Fibroblast of lung (primary cell): ENCODE data around the gene NAP1L1. TPM values are rescaled to one million over a fixed set of nuclear protein-coding genes. Genes with fewer than 3 reads are reported as not detected.

ENCODE experiments used
- DNase-seq, 2 donors: peaks; one replicate each; pipeline versions ENCODE4 v3.0.0 to v3.0.0-alpha.2; 2010; ENCODE audit warnings: low read depth in 2 of 2
- H2AFZ ChIP-seq: 2 replicates; pipeline ENCODE4 v1.5.1; 2012; ENCODE audit warnings: low read length, control low read depth, inconsistent platforms
- H3K27ac ChIP-seq: 2 replicates; pipeline ENCODE4 v1.5.1; 2011; ENCODE audit warnings: low read length, control low read depth; ENCODE audit not compliant: insufficient read depth
- H3K27me3 ChIP-seq: 2 replicates; pipeline ENCODE4 v1.5.1; 2011; ENCODE audit warnings: mild to moderate bottlenecking, low read length; ENCODE audit not compliant: control insufficient read depth, insufficient read depth
- H3K36me3 ChIP-seq: 2 replicates; pipeline ENCODE4 v1.5.1; 2011; ENCODE audit warnings: low read length; ENCODE audit not compliant: control insufficient read depth, insufficient read depth
- H3K4me1 ChIP-seq: 2 replicates; pipeline ENCODE4 v1.5.1; 2011; ENCODE audit warnings: low read length; ENCODE audit not compliant: control insufficient read depth, insufficient read depth; ENCODE audit errors: extremely low read depth
- H3K4me2 ChIP-seq: 2 replicates; pipeline ENCODE4 v1.5.1; 2011; ENCODE audit warnings: low read length, control low read depth; ENCODE audit not compliant: insufficient read depth; ENCODE audit errors: extremely low read depth
- H3K4me3 ChIP-seq, 4 experiments: fragments of 200-600 bp in 1 of 4; sonication (generic) in 1 of 4; replicated peaks in 1 of 4; 2 replicates each; pipeline ENCODE4 v1.5.1; 2011 to 2016; ENCODE audit warnings: low read length in 4 of 4, low read depth in 3 of 4, mild to moderate bottlenecking in 3 of 4, control low read depth in 2 of 4, inconsistent platforms in 1 of 4, mixed read lengths in 1 of 4; ENCODE audit not compliant: insufficient read depth in 1 of 4; ENCODE audit errors: control extremely low read depth in 1 of 4
- H3K79me2 ChIP-seq: 2 replicates; pipeline ENCODE4 v1.5.1; 2012; ENCODE audit warnings: mild to moderate bottlenecking, low read length, inconsistent platforms; ENCODE audit not compliant: control insufficient read depth, insufficient read depth
- H3K9ac ChIP-seq: 2 replicates; pipeline ENCODE4 v1.5.1; 2011; ENCODE audit warnings: mild to moderate bottlenecking, low read length, control low read depth; ENCODE audit not compliant: insufficient read depth
- H3K9me3 ChIP-seq: 2 replicates; pipeline ENCODE4 v1.5.1; 2012; ENCODE audit warnings: low read depth, low read length; ENCODE audit not compliant: control insufficient read depth, insufficient read depth
- H4K20me1 ChIP-seq: 2 replicates; pipeline ENCODE4 v1.5.1; 2011; ENCODE audit warnings: low read length; ENCODE audit not compliant: control insufficient read depth, insufficient read depth; ENCODE audit errors: extremely low read depth
- CTCF ChIP-seq, 2 donors: IDR thresholded peaks in 1 of 2; conservative IDR thresholded peaks in 1 of 2; 1 replicate in 1 of 2; 2 replicates in 1 of 2; pipeline ENCODE4 v1.5.1; 2011 to 2012; ENCODE audit warnings: low read length in 2 of 2, control low read depth in 1 of 2, inconsistent platforms in 1 of 2, low read depth in 1 of 2, mild to moderate bottlenecking in 1 of 2
- EZH2 ChIP-seq: IDR thresholded peaks from 2 replicates; pipeline ENCODE4 v1.5.1; 2012; ENCODE audit warnings: low read length, control low read depth, mild to moderate bottlenecking; ENCODE audit errors: missing control alignments
- polyA plus RNA-seq, 2 donors: library from polyadenylated mRNA; depleted of rRNA in 1 of 2; stranded (reverse) in 1 of 2; unstranded in 1 of 2; fragments of >200 nt; gene quantifications; 2 replicates each; pipeline ENCODE4 v1.2.1, GENCODE V29; 2011 to 2012; ENCODE audit warnings: missing spikeins in 1 of 2
- total RNA-seq: library from RNA; depleted of rRNA; stranded (reverse); fragments of >200 nt; gene quantifications from 2 replicates; pipeline ENCODE4 v1.2.1, GENCODE V29; 2014

NAP1L1 gene
- total and polyA plus RNA-seq, 2 donors (not counting 1 experiment from before 2014, with no cell fraction given), result 275 to 695 TPM

GRCh38 chr12:76041406-76041805 lies 43.1 kb downstream of the NAP1L1 start:
- no peak overlapping the region for H3K4me2 ChIP-seq
- H3K4me1 ChIP-seq, result peaks cover 6% of the 10 kb centered on the region
- H3K27ac ChIP-seq, result no peak overlapping the region
- H2AFZ ChIP-seq, result no peak overlapping the region
- no peak for DNase-seq
- H4K20me1 ChIP-seq, result no peaks in the 10 kb centered on the region
- H3K27me3 ChIP-seq, result no peaks in the 10 kb centered on the region
- H3K9me3 ChIP-seq, result no peaks in the 10 kb centered on the region
- no peak overlapping the region for H3K9ac ChIP-seq
- peaks cover 7% of the 10 kb centered on the region for H3K36me3 ChIP-seq
- H3K79me2 ChIP-seq, result no peaks in the 10 kb centered on the region
- no peak for TF ChIP-seq CTCF (conservative IDR thresholded peaks at IDR 0.05 in 1 of 2, IDR thresholded peaks at IDR 0.05 in 1 of 2; ENCODE audit: low read depth in 1 of 2, low read length in 2 of 2)
- no peak overlapping the region for H3K4me3 ChIP-seq

GRCh38 chr12:76040461-76040860 lies 44.0 kb downstream of the NAP1L1 start:
- Histone ChIP-seq H3K4me3 (no peak overlapping the region), H2AFZ (no peak overlapping the region), H3K79me2 (peaks cover 5% of the 10 kb centered on the region), H3K4me2 (no peak overlapping the region), H3K36me3 (peaks cover 7% of the 10 kb centered on the region), H3K9ac (no peak overlapping the region), H3K27ac (no peak overlapping the region), H4K20me1 (no peaks in the 10 kb centered on the region), H3K27me3 (no peaks in the 10 kb centered on the region), H3K4me1 (peaks cover 6% of the 10 kb centered on the region), H3K9me3 (no peaks in the 10 kb centered on the region)
- DNase-seq, result no peak
- TF ChIP-seq EZH2, result no peak
- TF ChIP-seq CTCF (conservative IDR thresholded peaks at IDR 0.05 in 1 of 2, IDR thresholded peaks at IDR 0.05 in 1 of 2; ENCODE audit: low read depth in 1 of 2, low read length in 2 of 2), result no peak

GRCh38 chr12:76038176-76038575 lies 46.3 kb downstream of the NAP1L1 start:
- no peak overlapping the region for H3K27ac ChIP-seq
- no peaks in the 10 kb centered on the region for H4K20me1 ChIP-seq
- DNase-seq, result no peak
- peaks cover 13% of the 10 kb centered on the region for H3K4me1 ChIP-seq
- H3K79me2 ChIP-seq, result peaks cover 22% of the 10 kb centered on the region
- H3K9ac ChIP-seq, result no peak overlapping the region
- peaks cover 4% of the 10 kb centered on the region for H3K36me3 ChIP-seq
- no peak for TF ChIP-seq CTCF (conservative IDR thresholded peaks at IDR 0.05 in 1 of 2, IDR thresholded peaks at IDR 0.05 in 1 of 2; ENCODE audit: low read depth in 1 of 2, low read length in 2 of 2)
- TF ChIP-seq EZH2, result no peak
- H3K27me3 ChIP-seq, result no peaks in the 10 kb centered on the region
- no peaks in the 10 kb centered on the region for H3K9me3 ChIP-seq
- H3K4me3 ChIP-seq, result no peak overlapping the region
- H2AFZ ChIP-seq, result no peak overlapping the region
- no peak overlapping the region for H3K4me2 ChIP-seq
